Measurements from ENCODE around the gene ZMYND11.

ZMYND11 gene

DNA sequence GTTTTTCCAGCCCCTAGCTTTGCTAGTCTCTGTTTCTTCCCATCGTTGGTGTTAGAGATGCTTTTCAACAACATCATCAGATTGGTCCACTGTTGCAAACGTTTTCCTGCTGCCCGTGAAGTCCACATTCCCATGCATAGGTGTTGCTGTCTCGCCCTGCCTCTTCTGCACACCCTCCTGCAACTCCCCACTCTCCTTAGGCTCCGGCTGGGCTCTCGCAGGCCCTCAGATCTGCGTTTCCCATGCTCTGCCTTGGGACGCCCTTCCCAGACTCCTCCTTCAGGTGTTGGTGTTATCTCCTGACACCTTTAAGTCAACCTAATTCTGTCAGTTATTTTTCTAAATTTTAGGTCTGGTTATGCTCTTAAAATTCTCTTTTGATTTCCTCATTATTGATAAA is 55.0 kb downstream of the ZMYND11 start:
- Histone ChIP-seq H3K27me3 (ENCODE audit: insufficient read depth, low read length, poor library complexity, severe bottlenecking) (no peaks in the 10 kb centered on the region), H2AFZ (ENCODE audit: low read length) (no peak overlapping the region), H3K36me3 (ENCODE audit: insufficient read depth, low read length) (no peaks in the 10 kb centered on the region; the same call in 1 of the 2 replicates), H4K20me1 (ENCODE audit: insufficient read depth, low read length, poor library complexity, severe bottlenecking) (no peaks in the 10 kb centered on the region), H3K4me3 (ENCODE audit: low read length, poor library complexity, severe bottlenecking) (no peak overlapping the region), H3K4me1 (ENCODE audit: insufficient read depth, low read length, poor library complexity, severe bottlenecking) (peaks cover 7% of the 10 kb centered on the region), H3K9me2 (replicated peaks; ENCODE audit: low read depth, low read length) (no peaks in the 10 kb centered on the region), H3K4me2 (ENCODE audit: low read depth, low read length, poor library complexity, severe bottlenecking) (no peak overlapping the region), H3F3A (ENCODE audit: low read depth) (no peaks in the 10 kb centered on the region), H3K79me2 (ENCODE audit: insufficient read depth, low read length) (no peaks in the 10 kb centered on the region), H3K9me3 (ENCODE audit: insufficient read depth, low read depth, low read length) (no peaks in the 10 kb centered on the region), H3K9ac (ENCODE audit: low read depth, low read length, poor library complexity, severe bottlenecking) (no peak overlapping the region)
- no peak for TF ChIP-seq EZH2phosphoT487 (IDR thresholded peaks at IDR 0.05; ENCODE audit: borderline replicate concordance)

DNA sequence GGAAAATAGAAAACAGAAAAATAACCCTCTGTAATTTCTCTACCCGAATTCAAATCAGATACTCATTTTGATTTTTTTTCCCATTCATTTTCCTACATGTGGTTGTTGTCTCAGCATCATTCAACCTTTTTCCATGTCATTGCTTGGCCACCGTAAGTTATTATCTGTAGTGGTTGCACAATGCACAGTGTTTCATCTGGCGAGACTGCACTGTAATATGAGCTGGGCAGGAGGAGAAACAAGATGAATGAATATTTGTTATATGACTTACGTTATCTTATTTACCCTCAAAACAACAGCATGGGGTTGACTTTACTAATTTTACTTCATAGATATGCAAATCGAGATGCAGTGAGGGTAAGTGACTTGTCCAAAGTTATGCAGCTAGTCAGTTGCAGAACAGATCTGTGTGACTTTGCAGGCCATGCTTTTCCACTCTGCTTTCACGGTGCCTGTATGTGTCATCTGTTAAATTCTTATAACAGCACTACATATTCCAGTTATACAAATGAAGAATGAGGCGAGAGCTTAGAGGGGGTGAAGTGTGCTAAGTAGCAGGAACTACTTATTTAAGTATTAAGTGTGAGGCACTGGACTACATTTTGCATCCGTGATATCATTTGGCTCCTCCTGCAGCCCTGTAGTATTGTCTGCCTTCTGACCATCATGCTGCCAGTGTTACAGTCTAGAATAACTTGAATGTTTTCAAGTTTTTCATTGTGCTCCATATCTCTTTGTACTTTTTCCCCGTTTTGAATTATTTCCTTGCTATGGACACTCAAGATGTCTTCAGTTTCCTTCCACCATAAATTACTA is 56.7 kb downstream of the ZMYND11 start:
- no peak overlapping the region for H3K4me2 ChIP-seq (ENCODE audit: low read depth, low read length, poor library complexity, severe bottlenecking)
- H3K4me1 ChIP-seq (ENCODE audit: insufficient read depth, low read length, poor library complexity, severe bottlenecking), result peaks cover 7% of the 10 kb centered on the region
- no peaks in the 10 kb centered on the region for H3K27me3 ChIP-seq (ENCODE audit: insufficient read depth, low read length, poor library complexity, severe bottlenecking)
- H2AFZ ChIP-seq (ENCODE audit: low read length), result no peak overlapping the region
- H3K9me2 ChIP-seq (replicated peaks; ENCODE audit: low read depth, low read length), result no peaks in the 10 kb centered on the region
- peaks cover 3% of the 10 kb centered on the region; the same call in 1 of the 2 replicates for H3K36me3 ChIP-seq (ENCODE audit: insufficient read depth, low read length)
- TF ChIP-seq, protein P1, sequence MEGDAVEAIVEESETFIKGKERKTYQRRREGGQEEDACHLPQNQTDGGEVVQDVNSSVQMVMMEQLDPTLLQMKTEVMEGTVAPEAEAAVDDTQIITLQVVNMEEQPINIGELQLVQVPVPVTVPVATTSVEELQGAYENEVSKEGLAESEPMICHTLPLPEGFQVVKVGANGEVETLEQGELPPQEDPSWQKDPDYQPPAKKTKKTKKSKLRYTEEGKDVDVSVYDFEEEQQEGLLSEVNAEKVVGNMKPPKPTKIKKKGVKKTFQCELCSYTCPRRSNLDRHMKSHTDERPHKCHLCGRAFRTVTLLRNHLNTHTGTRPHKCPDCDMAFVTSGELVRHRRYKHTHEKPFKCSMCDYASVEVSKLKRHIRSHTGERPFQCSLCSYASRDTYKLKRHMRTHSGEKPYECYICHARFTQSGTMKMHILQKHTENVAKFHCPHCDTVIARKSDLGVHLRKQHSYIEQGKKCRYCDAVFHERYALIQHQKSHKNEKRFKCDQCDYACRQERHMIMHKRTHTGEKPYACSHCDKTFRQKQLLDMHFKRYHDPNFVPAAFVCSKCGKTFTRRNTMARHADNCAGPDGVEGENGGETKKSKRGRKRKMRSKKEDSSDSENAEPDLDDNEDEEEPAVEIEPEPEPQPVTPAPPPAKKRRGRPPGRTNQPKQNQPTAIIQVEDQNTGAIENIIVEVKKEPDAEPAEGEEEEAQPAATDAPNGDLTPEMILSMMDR (conservative IDR thresholded peaks at IDR 0.05; ENCODE audit: low read length), result no peak
- no peak for TF ChIP-seq EZH2phosphoT487 (IDR thresholded peaks at IDR 0.05; ENCODE audit: borderline replicate concordance)
- no peak overlapping the region for H3K4me3 ChIP-seq (ENCODE audit: low read length, poor library complexity, severe bottlenecking)
- H3K79me2 ChIP-seq (ENCODE audit: insufficient read depth, low read length), result 0 out of 2 replicates have a peak, but pooled peaks cover 1% of the 10 kb centered on the region
- H3K9ac ChIP-seq (ENCODE audit: low read depth, low read length, poor library complexity, severe bottlenecking), result no peak overlapping the region
- H3F3A ChIP-seq (ENCODE audit: low read depth), result no peaks in the 10 kb centered on the region
- H3K9me3 ChIP-seq (ENCODE audit: insufficient read depth, low read depth, low read length), result no peaks in the 10 kb centered on the region
- no peaks in the 10 kb centered on the region for H4K20me1 ChIP-seq (ENCODE audit: insufficient read depth, low read length, poor library complexity, severe bottlenecking)

DNA sequence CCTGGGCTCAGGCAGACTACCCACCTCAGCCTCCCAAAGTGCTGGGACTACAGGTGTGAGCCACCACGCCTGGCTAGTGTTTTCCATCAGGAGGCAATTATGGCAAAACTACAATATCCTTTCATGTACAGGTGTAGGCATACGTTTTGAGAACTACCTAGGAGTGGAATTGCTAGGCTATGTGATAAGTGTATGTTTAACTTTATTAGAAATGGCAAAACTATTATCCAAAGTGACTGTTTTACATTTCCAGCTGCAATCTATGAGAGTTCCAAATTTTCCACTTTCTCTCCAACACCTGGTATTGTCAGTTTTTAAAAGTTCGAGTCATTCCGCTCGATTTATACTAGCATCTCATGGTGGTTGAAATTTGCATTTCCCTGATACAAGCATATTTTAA is 59.0 kb downstream of the ZMYND11 start:
- no peak overlapping the region for H3K4me3 ChIP-seq (ENCODE audit: low read length, poor library complexity, severe bottlenecking)
- H3F3A ChIP-seq (ENCODE audit: low read depth), result no peaks in the 10 kb centered on the region
- no peaks in the 10 kb centered on the region for H3K9me3 ChIP-seq (ENCODE audit: insufficient read depth, low read depth, low read length)
- H3K4me2 ChIP-seq (ENCODE audit: low read depth, low read length, poor library complexity, severe bottlenecking), result no peak overlapping the region
- H3K79me2 ChIP-seq (ENCODE audit: insufficient read depth, low read length), result 0 out of 2 replicates have a peak, but pooled peaks cover 4% of the 10 kb centered on the region
- no peak overlapping the region for H2AFZ ChIP-seq (ENCODE audit: low read length)
- peaks cover 7% of the 10 kb centered on the region for H3K4me1 ChIP-seq (ENCODE audit: insufficient read depth, low read length, poor library complexity, severe bottlenecking)
- peaks cover 6% of the 10 kb centered on the region; the same call in 1 of the 2 replicates for H3K36me3 ChIP-seq (ENCODE audit: insufficient read depth, low read length)
- no peak overlapping the region for H3K9ac ChIP-seq (ENCODE audit: low read depth, low read length, poor library complexity, severe bottlenecking)
- H3K9me2 ChIP-seq (replicated peaks; ENCODE audit: low read depth, low read length), result no peaks in the 10 kb centered on the region
- H4K20me1 ChIP-seq (ENCODE audit: insufficient read depth, low read length, poor library complexity, severe bottlenecking), result no peaks in the 10 kb centered on the region
- H3K27me3 ChIP-seq (ENCODE audit: insufficient read depth, low read length, poor library complexity, severe bottlenecking), result no peaks in the 10 kb centered on the region
- TF ChIP-seq, protein P1 (conservative IDR thresholded peaks at IDR 0.05; ENCODE audit: low read length), result no peak
- no peak for TF ChIP-seq EZH2phosphoT487 (IDR thresholded peaks at IDR 0.05; ENCODE audit: borderline replicate concordance)

Data from Loucy (cell line).